Mucosa of descending colon (tissue), 3 donors: ENCODE measurements around the gene STX19. TPM values are rescaled to one million over a fixed set of nuclear protein-coding genes. Genes with fewer than 3 reads are reported as not detected.

Source experiments
- ATAC-seq: fragments of 200-7000 bp; cut with Tn5 transposase; one replicate; pipeline ENCODE4 v1.9.1; 2020; ENCODE audit warnings: mild to moderate bottlenecking, moderate library complexity
- DNase-seq, 3 donors: peaks; one replicate each; pipeline ENCODE4 v3.0.0-alpha.2; 2020
- H3K36me3 ChIP-seq: fragments of 200-600 bp; one replicate; pipeline ENCODE4 v1.8.0; 2021; ENCODE audit warnings: low read depth, mild to moderate bottlenecking
- H3K4me1 ChIP-seq: fragments of 200-600 bp; one replicate; pipeline ENCODE4 v1.8.0; 2021; ENCODE audit warnings: low read depth, mild to moderate bottlenecking
- H3K4me3 ChIP-seq: fragments of 200-600 bp; one replicate; pipeline ENCODE4 v1.8.0; 2021; ENCODE audit warnings: mild to moderate bottlenecking
- H3K9me3 ChIP-seq: fragments of 200-600 bp; one replicate; pipeline ENCODE4 v1.8.0; 2021; ENCODE audit warnings: mild to moderate bottlenecking
- intact Hi-C, 2 donors: fragments of 100-400 bp; cut with DNase I in 1 of 2; cut with micrococcal nuclease in 1 of 2; formaldehyde crosslinking; loops; one replicate each; pipeline versions ENCODE4 v1.11.0 to v1.11.1; 2022; cut with DNase I, micrococcal nuclease
- total RNA-seq, 3 donors: library from RNA; stranded (reverse); fragmentation: NEBNext Ultra II Directional in 2 of 3; extraction: Animal tissue kit (Norgen Biotek cat#: 25700) in 2 of 3; gene quantifications; one replicate each; pipeline versions ENCODE4 v1.2.1 to v1.2.4, GENCODE V29; 2021 to 2023
- TF ChIP-seq, protein P1 (sequence below): fragments of 200-600 bp; IDR thresholded peaks from one replicate; pipeline ENCODE4 v1.8.0; 2022; ENCODE audit warnings: antibody characterized with exemption, mild to moderate bottlenecking
- donor health status: DM: no; HTN: no; CAD: no; lungs with moderate emphysema.
- donor health status: DM: no; HTN: no; CAD: no.
- donor health status: DM: no; HTN: yes; CAD: no.

Gene STX19
- total RNA-seq, 3 donors from 2014 or later = 7.5 to 20.6 (median 18.9) TPM

DNA sequence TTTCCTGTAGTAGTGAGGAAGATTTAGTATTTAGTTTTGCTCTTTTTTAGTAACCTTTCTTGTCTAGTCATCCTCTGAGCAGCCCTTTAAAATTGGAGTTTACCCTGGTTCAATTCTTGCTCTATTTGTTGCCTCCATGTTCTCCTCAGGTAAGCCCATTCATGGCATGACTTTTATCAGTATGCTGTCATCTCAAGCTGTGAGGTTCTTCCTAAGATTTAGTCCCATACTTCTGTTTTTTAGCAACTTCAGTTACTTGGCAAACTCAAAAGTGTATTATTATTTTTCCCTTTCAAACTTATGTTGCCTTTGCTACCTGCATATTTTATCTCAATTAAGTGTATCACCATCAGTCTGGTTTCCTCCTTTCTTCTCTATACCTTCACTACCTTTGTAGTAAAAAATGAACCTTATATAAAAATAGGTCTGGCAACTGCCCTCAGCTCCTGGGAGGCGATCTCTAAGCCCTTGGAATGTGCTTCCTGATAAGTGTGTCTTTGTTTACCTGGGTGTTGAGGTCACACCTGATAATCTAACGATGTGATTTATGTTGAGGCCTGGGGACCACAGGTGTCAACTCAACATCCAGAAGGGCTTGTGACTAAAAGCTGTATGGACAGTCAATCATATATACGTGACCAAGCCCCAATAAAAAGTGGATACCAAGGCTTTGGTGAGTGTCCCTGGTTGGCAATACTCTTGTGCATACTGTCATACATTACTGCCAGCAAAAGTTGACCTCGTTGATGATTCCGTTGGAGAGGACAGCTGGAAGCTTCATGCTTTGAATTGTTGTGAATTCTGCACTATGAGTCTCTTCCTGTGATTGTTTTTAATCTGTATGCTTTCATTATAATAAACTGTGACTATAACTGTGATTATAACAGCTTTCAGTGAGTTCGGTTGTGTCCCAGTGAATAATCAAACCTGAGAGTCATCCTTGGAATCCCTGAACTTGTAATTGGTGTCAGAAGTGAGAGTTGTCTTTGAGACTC, 38.4 kb upstream of the STX19 start:
- no peaks in the 10 kb centered on the region for H3K36me3 ChIP-seq
- TF ChIP-seq, protein P1, sequence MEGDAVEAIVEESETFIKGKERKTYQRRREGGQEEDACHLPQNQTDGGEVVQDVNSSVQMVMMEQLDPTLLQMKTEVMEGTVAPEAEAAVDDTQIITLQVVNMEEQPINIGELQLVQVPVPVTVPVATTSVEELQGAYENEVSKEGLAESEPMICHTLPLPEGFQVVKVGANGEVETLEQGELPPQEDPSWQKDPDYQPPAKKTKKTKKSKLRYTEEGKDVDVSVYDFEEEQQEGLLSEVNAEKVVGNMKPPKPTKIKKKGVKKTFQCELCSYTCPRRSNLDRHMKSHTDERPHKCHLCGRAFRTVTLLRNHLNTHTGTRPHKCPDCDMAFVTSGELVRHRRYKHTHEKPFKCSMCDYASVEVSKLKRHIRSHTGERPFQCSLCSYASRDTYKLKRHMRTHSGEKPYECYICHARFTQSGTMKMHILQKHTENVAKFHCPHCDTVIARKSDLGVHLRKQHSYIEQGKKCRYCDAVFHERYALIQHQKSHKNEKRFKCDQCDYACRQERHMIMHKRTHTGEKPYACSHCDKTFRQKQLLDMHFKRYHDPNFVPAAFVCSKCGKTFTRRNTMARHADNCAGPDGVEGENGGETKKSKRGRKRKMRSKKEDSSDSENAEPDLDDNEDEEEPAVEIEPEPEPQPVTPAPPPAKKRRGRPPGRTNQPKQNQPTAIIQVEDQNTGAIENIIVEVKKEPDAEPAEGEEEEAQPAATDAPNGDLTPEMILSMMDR = no peak
- DNase-seq (no peak), ATAC-seq (no peak)
- intact Hi-C loops = loop anchor here in 1 of 2 donors (10.0 kb wide), 1 partner anchor 62 kb away; no protein-coding TSS in a partner anchor
- no peaks in the 10 kb centered on the region for H3K9me3 ChIP-seq
- peaks cover 32% of the 10 kb centered on the region for H3K4me1 ChIP-seq
- no peak overlapping the region for H3K4me3 ChIP-seq

DNA sequence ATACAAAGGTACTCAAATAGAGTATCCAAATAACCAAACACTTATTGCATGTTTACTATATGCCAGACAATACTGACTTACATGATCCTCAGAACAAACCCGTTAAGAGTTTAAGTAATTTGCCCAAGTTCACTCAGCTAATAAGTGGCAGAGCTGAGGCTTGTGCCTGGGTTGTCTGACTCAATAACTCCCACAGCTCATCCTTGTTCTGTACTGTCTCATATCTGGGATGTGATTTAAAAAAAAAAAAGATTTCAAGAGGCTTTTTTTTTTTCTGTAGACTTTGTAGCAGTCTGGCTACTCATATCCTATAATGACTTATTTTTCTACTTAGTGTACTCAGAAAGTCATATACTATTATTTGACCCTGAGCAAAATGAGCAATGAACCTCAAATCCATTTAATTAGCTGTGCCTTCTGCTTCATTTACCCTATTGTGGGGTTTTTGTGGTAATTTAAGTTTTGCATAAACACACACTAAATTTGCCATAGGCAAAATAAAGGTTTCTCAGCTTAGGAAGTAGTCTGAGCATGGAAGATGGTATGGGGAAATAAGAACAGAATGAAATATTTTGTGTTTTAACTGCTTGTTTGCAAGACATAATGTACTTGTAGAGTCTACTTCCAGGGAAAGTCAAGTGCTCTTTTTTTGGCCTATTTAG, 37.6 kb upstream of the STX19 start:
- TF ChIP-seq, protein P1 = no peak
- intact Hi-C loops = loop anchor here in 1 of 2 donors (10.0 kb wide), 1 partner anchor 61 kb away; no protein-coding TSS in a partner anchor
- H3K4me1 ChIP-seq = peaks cover 33% of the 10 kb centered on the region

DNA sequence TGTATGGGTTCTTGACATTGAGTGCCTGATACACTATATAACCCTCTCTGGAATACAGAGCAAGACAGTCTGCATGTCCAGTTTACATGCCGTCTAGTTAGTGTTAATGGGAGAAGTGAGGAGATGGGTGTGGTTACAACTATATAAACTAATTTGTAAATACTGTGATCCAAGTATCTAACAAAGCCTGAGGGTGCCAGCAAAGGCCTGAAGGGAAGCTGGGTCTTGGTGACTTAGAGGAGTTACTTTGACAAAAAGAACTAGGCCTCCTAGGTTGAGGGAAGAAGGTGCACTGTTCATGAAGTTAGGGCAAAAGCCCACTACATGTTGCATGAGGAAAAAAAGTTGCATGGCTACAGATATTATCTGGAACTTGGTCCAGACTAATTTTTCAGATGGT, 36.7 kb upstream of the STX19 start:
- DNase-seq (no peak), ATAC-seq (no peak)
- H3K9me3 ChIP-seq = no peaks in the 10 kb centered on the region
- H3K36me3 ChIP-seq = no peaks in the 10 kb centered on the region
- H3K4me3 ChIP-seq = no peak overlapping the region
- TF ChIP-seq, protein P1 = no peak
- H3K4me1 ChIP-seq = peaks cover 33% of the 10 kb centered on the region
- intact Hi-C loops = loop anchor here in 1 of 2 donors (10.0 kb wide), 1 partner anchor 60 kb away; no protein-coding TSS in a partner anchor

More for the DNA sequence above, 37.6 kb upstream of the STX19 start:
- no peak overlapping the region for H3K4me3 ChIP-seq
- no peaks in the 10 kb centered on the region for H3K36me3 ChIP-seq
- ATAC-seq = no peak
- no peaks in the 10 kb centered on the region for H3K9me3 ChIP-seq
- DNase-seq = no peak

DNA sequence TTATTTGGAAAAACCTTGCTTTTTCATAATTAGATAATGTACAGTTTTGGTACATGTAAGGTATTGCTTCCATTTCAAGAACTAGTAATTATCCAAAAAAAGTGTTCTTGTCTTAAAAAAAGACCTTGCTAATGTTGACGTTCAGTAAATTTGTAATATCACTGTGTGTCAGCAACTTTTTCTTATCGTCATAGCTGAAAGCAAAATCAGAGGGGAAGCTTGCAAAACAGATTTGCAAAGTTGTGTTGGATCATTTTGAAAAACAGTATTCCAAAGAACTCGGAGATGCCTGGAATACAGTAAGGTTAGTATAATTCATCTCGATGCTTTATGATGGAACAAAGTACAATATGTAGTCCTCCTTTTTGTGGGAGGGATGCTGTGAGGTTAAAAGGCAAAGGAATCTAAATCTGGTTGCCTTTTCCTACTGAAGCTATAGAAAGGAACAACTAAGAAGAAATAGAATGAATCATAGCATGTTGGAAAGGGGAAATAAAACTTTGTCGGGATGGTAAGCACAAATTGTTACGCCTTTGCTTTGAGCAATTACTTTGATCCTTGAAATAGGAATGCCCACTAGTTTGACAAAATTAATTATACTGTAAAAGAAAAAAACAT, 36.0 kb upstream of the STX19 start:
- ATAC-seq = peak; percentile 20
- TF ChIP-seq, protein P1 = no peak
- intact Hi-C loops = loop anchor here in 1 of 2 donors (5.0 to 10.0 kb wide), 2 partner anchors 37 to 60 kb away; partner anchors contain the start of gene STX19
- no peak for DNase-seq
- H3K4me1 ChIP-seq = peaks cover 33% of the 10 kb centered on the region
- no peaks in the 10 kb centered on the region for H3K36me3 ChIP-seq
- no peaks in the 10 kb centered on the region for H3K9me3 ChIP-seq
- no peak overlapping the region for H3K4me3 ChIP-seq

DNA sequence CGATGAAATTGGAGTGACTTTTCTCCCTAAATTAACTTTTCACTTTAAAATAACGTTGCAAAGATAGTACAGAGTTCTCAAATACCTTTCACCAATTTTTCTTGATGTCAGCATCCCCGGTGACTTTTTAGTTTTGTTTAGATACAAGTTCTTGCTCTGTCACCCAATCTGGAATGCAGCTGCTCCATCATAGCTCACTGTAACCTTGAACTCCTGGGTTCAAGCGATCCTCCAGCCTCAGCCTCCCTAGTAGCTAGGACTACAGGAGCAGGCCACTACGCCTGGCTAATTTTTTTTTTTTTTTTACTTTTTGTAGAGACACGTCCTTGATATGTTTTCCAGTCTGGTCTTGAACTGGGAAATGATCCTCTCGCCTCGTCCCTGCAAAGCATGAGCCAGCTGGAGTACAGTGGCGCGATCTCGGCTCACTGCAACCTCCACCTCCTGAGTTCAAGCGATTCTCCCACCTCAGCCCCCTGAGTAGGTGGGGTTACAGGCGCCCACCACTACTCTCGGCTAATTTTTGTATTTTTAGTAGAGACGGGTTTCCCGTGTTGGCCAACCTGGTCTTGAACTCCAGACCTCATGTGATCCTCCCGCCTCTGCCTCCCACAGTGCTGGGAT, 35.2 kb upstream of the STX19 start:
- no peaks in the 10 kb centered on the region for H3K36me3 ChIP-seq
- H3K4me3 ChIP-seq = peak overlapping the region; percentile 64
- intact Hi-C loops = loop anchor here in 1 of 2 donors (5.0 to 10.0 kb wide), 2 partner anchors 36 to 59 kb away; partner anchors contain the start of gene STX19
- H3K4me1 ChIP-seq = peaks cover 33% of the 10 kb centered on the region
- peak in 1 of 3 donors; percentile 19 for DNase-seq
- TF ChIP-seq, protein P1 = no peak
- ATAC-seq = no peak
- H3K9me3 ChIP-seq = no peaks in the 10 kb centered on the region
